Fibroblast of lung (primary cell): ENCODE measurements around the gene NDC80. TPM values are rescaled to one million over a fixed set of nuclear protein-coding genes. Genes with fewer than 3 reads are reported as not detected.

Experiments
- DNase-seq, 2 donors: peaks; one replicate each; pipeline versions ENCODE4 v3.0.0 to v3.0.0-alpha.2; 2010; ENCODE audit warnings: low read depth in 2 of 2
- H2AFZ ChIP-seq: 2 replicates; pipeline ENCODE4 v1.5.1; 2012; ENCODE audit warnings: low read length, control low read depth, inconsistent platforms
- H3K27ac ChIP-seq: 2 replicates; pipeline ENCODE4 v1.5.1; 2011; ENCODE audit warnings: low read length, control low read depth; ENCODE audit not compliant: insufficient read depth
- H3K27me3 ChIP-seq: 2 replicates; pipeline ENCODE4 v1.5.1; 2011; ENCODE audit warnings: mild to moderate bottlenecking, low read length; ENCODE audit not compliant: control insufficient read depth, insufficient read depth
- H3K36me3 ChIP-seq: 2 replicates; pipeline ENCODE4 v1.5.1; 2011; ENCODE audit warnings: low read length; ENCODE audit not compliant: control insufficient read depth, insufficient read depth
- H3K4me1 ChIP-seq: 2 replicates; pipeline ENCODE4 v1.5.1; 2011; ENCODE audit warnings: low read length; ENCODE audit not compliant: control insufficient read depth, insufficient read depth; ENCODE audit errors: extremely low read depth
- H3K4me2 ChIP-seq: 2 replicates; pipeline ENCODE4 v1.5.1; 2011; ENCODE audit warnings: low read length, control low read depth; ENCODE audit not compliant: insufficient read depth; ENCODE audit errors: extremely low read depth
- H3K4me3 ChIP-seq, 4 experiments: fragments of 200-600 bp in 1 of 4; sonication (generic) in 1 of 4; replicated peaks in 1 of 4; 2 replicates each; pipeline ENCODE4 v1.5.1; 2011 to 2016; ENCODE audit warnings: low read length in 4 of 4, low read depth in 3 of 4, mild to moderate bottlenecking in 3 of 4, control low read depth in 2 of 4, inconsistent platforms in 1 of 4, mixed read lengths in 1 of 4; ENCODE audit not compliant: insufficient read depth in 1 of 4; ENCODE audit errors: control extremely low read depth in 1 of 4
- H3K79me2 ChIP-seq: 2 replicates; pipeline ENCODE4 v1.5.1; 2012; ENCODE audit warnings: mild to moderate bottlenecking, low read length, inconsistent platforms; ENCODE audit not compliant: control insufficient read depth, insufficient read depth
- H3K9ac ChIP-seq: 2 replicates; pipeline ENCODE4 v1.5.1; 2011; ENCODE audit warnings: mild to moderate bottlenecking, low read length, control low read depth; ENCODE audit not compliant: insufficient read depth
- H3K9me3 ChIP-seq: 2 replicates; pipeline ENCODE4 v1.5.1; 2012; ENCODE audit warnings: low read depth, low read length; ENCODE audit not compliant: control insufficient read depth, insufficient read depth
- H4K20me1 ChIP-seq: 2 replicates; pipeline ENCODE4 v1.5.1; 2011; ENCODE audit warnings: low read length; ENCODE audit not compliant: control insufficient read depth, insufficient read depth; ENCODE audit errors: extremely low read depth
- EZH2 ChIP-seq: IDR thresholded peaks from 2 replicates; pipeline ENCODE4 v1.5.1; 2012; ENCODE audit warnings: low read length, control low read depth, mild to moderate bottlenecking; ENCODE audit errors: missing control alignments
- polyA plus RNA-seq, 2 donors: library from polyadenylated mRNA; depleted of rRNA in 1 of 2; stranded (reverse) in 1 of 2; unstranded in 1 of 2; fragments of >200 nt; gene quantifications; 2 replicates each; pipeline ENCODE4 v1.2.1, GENCODE V29; 2011 to 2012; ENCODE audit warnings: missing spikeins in 1 of 2
- total RNA-seq: library from RNA; depleted of rRNA; stranded (reverse); fragments of >200 nt; gene quantifications from 2 replicates; pipeline ENCODE4 v1.2.1, GENCODE V29; 2014
- TF ChIP-seq, protein P1 (sequence below), 2 donors: IDR thresholded peaks in 1 of 2; conservative IDR thresholded peaks in 1 of 2; 1 replicate in 1 of 2; 2 replicates in 1 of 2; pipeline ENCODE4 v1.5.1; 2011 to 2012; ENCODE audit warnings: low read length in 2 of 2, control low read depth in 1 of 2, inconsistent platforms in 1 of 2, low read depth in 1 of 2, mild to moderate bottlenecking in 1 of 2

NDC80 gene
- total and polyA plus RNA-seq, 2 donors (not counting 1 experiment from before 2014, with no cell fraction given) = 8.3 to 9.7 TPM

DNA sequence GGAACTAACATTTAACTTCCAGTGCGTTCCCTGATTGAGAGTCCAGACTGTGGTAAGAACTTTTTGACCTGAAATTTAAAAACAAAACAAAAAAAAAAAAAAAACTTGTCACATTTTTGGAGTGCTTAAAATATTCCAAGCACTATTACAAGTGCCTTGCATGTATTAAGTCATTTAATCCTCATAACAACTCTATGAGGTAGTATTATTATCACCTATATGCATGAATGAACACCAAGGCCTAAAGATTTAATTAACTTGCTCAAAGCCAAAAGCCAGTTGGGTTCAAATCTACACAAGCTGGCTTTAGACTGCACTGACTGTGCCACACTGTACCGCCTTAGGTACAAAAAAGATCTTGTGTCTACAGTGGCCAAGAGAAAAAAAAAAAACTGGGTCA is 35.3 kb upstream of the NDC80 start:
- H3K4me3 ChIP-seq = no peak overlapping the region
- H3K36me3 ChIP-seq = no peaks in the 10 kb centered on the region
- DNase-seq = peak in 1 of 2 donors; percentile 29
- H3K4me2 ChIP-seq = no peak overlapping the region
- H3K4me1 ChIP-seq = no peaks in the 10 kb centered on the region
- TF ChIP-seq, protein P1, sequence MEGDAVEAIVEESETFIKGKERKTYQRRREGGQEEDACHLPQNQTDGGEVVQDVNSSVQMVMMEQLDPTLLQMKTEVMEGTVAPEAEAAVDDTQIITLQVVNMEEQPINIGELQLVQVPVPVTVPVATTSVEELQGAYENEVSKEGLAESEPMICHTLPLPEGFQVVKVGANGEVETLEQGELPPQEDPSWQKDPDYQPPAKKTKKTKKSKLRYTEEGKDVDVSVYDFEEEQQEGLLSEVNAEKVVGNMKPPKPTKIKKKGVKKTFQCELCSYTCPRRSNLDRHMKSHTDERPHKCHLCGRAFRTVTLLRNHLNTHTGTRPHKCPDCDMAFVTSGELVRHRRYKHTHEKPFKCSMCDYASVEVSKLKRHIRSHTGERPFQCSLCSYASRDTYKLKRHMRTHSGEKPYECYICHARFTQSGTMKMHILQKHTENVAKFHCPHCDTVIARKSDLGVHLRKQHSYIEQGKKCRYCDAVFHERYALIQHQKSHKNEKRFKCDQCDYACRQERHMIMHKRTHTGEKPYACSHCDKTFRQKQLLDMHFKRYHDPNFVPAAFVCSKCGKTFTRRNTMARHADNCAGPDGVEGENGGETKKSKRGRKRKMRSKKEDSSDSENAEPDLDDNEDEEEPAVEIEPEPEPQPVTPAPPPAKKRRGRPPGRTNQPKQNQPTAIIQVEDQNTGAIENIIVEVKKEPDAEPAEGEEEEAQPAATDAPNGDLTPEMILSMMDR (conservative IDR thresholded peaks at IDR 0.05 in 1 of 2, IDR thresholded peaks at IDR 0.05 in 1 of 2; ENCODE audit: low read depth in 1 of 2, low read length in 2 of 2) = no peak
- no peak for TF ChIP-seq EZH2
- no peaks in the 10 kb centered on the region for H3K9me3 ChIP-seq
- no peaks in the 10 kb centered on the region for H4K20me1 ChIP-seq
- peak overlapping the region; percentile 23 for H3K27ac ChIP-seq
- no peaks in the 10 kb centered on the region for H3K27me3 ChIP-seq
- no peak overlapping the region for H3K9ac ChIP-seq
- no peaks in the 10 kb centered on the region for H3K79me2 ChIP-seq
- no peak overlapping the region for H2AFZ ChIP-seq

DNA sequence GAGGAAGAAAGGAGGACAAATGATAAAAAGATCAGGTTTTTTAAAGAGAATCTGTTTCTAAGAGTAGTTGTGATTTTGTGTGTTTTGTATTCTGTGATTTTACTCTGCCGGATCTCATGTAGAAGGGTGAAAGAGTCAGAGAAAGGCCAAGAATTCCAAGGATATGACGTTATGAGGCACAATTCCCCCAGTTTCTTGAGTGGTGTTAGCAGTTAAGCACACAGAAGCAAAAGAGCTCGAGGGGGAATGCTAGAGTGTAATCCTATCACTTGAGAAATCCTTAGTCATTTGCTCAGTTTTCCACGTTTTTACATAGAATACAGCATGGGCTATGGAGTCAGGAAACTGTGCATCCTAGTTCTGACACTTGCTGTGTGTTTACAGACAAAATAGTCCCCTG is 34.9 kb upstream of the NDC80 start:
- H3K4me2 ChIP-seq = no peak overlapping the region
- H2AFZ ChIP-seq = peak overlapping the region; percentile 0
- H3K27me3 ChIP-seq = no peaks in the 10 kb centered on the region
- peak; percentile 46 to 84 for DNase-seq
- no peaks in the 10 kb centered on the region for H3K79me2 ChIP-seq
- no peaks in the 10 kb centered on the region for H3K9me3 ChIP-seq
- H3K27ac ChIP-seq = peak overlapping the region; percentile 23
- no peaks in the 10 kb centered on the region for H3K4me1 ChIP-seq
- no peak for TF ChIP-seq EZH2
- TF ChIP-seq, protein P1 (conservative IDR thresholded peaks at IDR 0.05 in 1 of 2, IDR thresholded peaks at IDR 0.05 in 1 of 2; ENCODE audit: low read depth in 1 of 2, low read length in 2 of 2) = no peak
- no peaks in the 10 kb centered on the region for H4K20me1 ChIP-seq
- H3K4me3 ChIP-seq = no peak overlapping the region
- no peaks in the 10 kb centered on the region for H3K36me3 ChIP-seq
- no peak overlapping the region for H3K9ac ChIP-seq

DNA sequence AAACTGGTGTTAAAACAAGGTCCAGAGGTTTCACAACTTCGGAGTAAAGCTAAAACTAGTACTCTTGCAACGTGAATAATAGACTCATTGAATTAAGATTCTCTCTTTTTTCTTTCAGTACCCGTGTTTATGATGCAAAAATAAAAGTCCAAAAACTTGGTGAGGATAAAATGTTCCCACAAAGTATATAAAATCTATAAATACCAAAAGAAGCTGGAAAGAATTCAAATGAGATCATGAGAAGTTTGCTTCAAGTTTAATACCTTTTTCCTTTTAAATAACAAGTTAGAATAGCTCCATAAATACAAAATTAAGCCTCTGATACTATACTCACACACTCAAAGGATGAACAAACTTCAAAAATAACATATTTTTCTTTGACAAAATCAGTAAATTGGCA is 34.1 kb upstream of the NDC80 start:
- H3K27ac ChIP-seq = no peak overlapping the region
- H3K36me3 ChIP-seq = no peaks in the 10 kb centered on the region
- no peaks in the 10 kb centered on the region for H3K27me3 ChIP-seq
- TF ChIP-seq EZH2 = no peak
- TF ChIP-seq, protein P1 (conservative IDR thresholded peaks at IDR 0.05 in 1 of 2, IDR thresholded peaks at IDR 0.05 in 1 of 2; ENCODE audit: low read depth in 1 of 2, low read length in 2 of 2) = no peak
- no peak for DNase-seq
- no peak overlapping the region for H2AFZ ChIP-seq
- no peaks in the 10 kb centered on the region for H3K79me2 ChIP-seq
- no peaks in the 10 kb centered on the region for H4K20me1 ChIP-seq
- H3K4me2 ChIP-seq = no peak overlapping the region
- H3K9ac ChIP-seq = no peak overlapping the region
- H3K9me3 ChIP-seq = no peaks in the 10 kb centered on the region
- H3K4me1 ChIP-seq = no peaks in the 10 kb centered on the region
- H3K4me3 ChIP-seq = no peak overlapping the region
